ENCODE results near the gene TIGD2. TPM values are rescaled to one million over a fixed set of nuclear protein-coding genes. Genes with fewer than 3 reads are reported as not detected.

Gene TIGD2
- total RNA-seq, 1 donor from 2014 or later = 4.8 TPM

GRCh38 chr4:89161841-89162240 is 50.5 kb downstream of the TIGD2 start:
- no peak for DNase-seq (ENCODE audit: low read depth in 2 of 2)

GRCh38 chr4:89162496-89162895 is 51.2 kb downstream of the TIGD2 start:
- DNase-seq (ENCODE audit: low read depth in 2 of 2) = no peak

GRCh38 chr4:89162987-89163386 is 51.7 kb downstream of the TIGD2 start:
- DNase-seq (ENCODE audit: low read depth in 2 of 2) = no peak

GRCh38 chr4:89164400-89164799 is 53.1 kb downstream of the TIGD2 start:
- peak in 1 of 2 donors; percentile 31 for DNase-seq (ENCODE audit: low read depth in 2 of 2)

Other genes with a start within 250 kb of the TIGD2 start
- gene FAM13A, start 54.3 kb upstream of the TIGD2 start, total RNA-seq = 0.44 and 0.60 TPM in 2 replicates
- 0.40 and 0.65 TPM in 2 replicates for gene GPRIN3, start 196.3 kb downstream of the TIGD2 start, total RNA-seq

Measured in lung microvascular endothelial cell (primary cell).